Left lung (tissue), 10 donors: ENCODE measurements around the gene BBS9. TPM values are rescaled to one million over a fixed set of nuclear protein-coding genes. Genes with fewer than 3 reads are reported as not detected.

Experiments used
- ATAC-seq: fragments of 200-7000 bp; cut with Tn5 transposase; one replicate; pipeline ENCODE4 v1.9.1; 2020; ENCODE audit warnings: moderate library complexity
- DNase-seq, 4 donors: peaks; one replicate each; pipeline ENCODE4 v3.0.0-alpha.2; 2013 to 2020
- H3K27ac ChIP-seq, 2 donors: fragments of 200-600 bp; sonication (generic) in 1 of 2; one replicate each; pipeline versions ENCODE4 v1.5.0 to v1.8.0; 2020 to 2021
- H3K27me3 ChIP-seq, 2 donors: fragments of 200-600 bp; sonication (generic) in 1 of 2; one replicate each; pipeline versions ENCODE4 v1.5.0 to v1.8.0; 2020 to 2021
- H3K36me3 ChIP-seq, 2 donors: fragments of 200-600 bp; sonication (generic) in 1 of 2; one replicate each; pipeline versions ENCODE4 v1.5.0 to v1.8.0; 2020 to 2021
- H3K4me1 ChIP-seq, 2 donors: fragments of 200-600 bp; one replicate each; pipeline ENCODE4 v1.8.0; 2021
- H3K4me3 ChIP-seq, 2 donors: fragments of 200-600 bp; sonication (generic) in 1 of 2; one replicate each; pipeline versions ENCODE4 v1.5.0 to v1.8.0; 2020 to 2021; ENCODE audit warnings: mild to moderate bottlenecking in 1 of 2
- H3K9me3 ChIP-seq, 2 donors: fragments of 200-600 bp; sonication (generic) in 1 of 2; one replicate each; pipeline versions ENCODE4 v1.5.0 to v1.8.0; 2020 to 2021
- intact Hi-C, 2 donors: fragments of 100-400 bp; cut with DNase I; formaldehyde crosslinking; loops; one replicate each; pipeline versions ENCODE4 v1.11.2 to v1.14.2; 2022
- polyA plus RNA-seq, 6 donors: library from polyadenylated mRNA; unstranded; fragments of 120-200 nt; gene quantifications; one replicate each; pipeline ENCODE4 v1.2.1, GENCODE V29; 2013; ENCODE audit not compliant: insufficient read length in 6 of 6
- total RNA-seq, 2 donors: library from RNA; stranded (reverse); fragmentation: NEBNext Ultra II Directional; extraction: Animal tissue kit (Norgen Biotek cat#: 25700); gene quantifications; one replicate each; pipeline ENCODE4 v1.2.1, GENCODE V29; 2021
- TF ChIP-seq, protein P1 (sequence below), 2 donors: fragments of 200-600 bp; sonication (generic) in 1 of 2; IDR thresholded peaks; one replicate each; pipeline versions ENCODE4 v1.5.0 to v1.8.0; 2021; ENCODE audit warnings: antibody characterized with exemption in 2 of 2
- donor health status: DM: no; HTN: yes; CAD: no.
- donor health status: DM: no; HTN: no; CAD: no.

Gene BBS9
- total and polyA plus RNA-seq, 8 donors = 14.5 to 25.1 (median 19.1) TPM

DNA sequence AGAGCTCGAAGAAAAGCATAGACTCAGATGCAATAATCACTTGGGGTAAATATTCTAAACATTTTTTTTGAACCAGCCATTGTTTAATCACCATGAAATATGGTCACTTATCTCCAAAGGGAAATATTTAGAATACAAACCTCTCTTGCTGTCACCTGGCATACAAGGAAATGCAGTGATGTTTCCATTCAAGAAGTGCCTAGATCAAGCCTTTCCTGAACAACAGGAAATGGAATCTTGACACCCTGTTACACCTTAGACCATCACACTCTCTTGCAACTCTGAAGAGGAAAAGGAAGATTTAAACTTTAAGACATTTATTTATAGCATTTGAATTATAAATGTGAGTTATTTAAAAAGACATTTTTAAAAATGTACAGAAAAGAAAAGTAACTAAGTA is 512.9 kb downstream of the BBS9 start:
- DNase-seq = no peak
- H3K4me3 ChIP-seq = no peak overlapping the region
- no peaks in the 10 kb centered on the region for H3K9me3 ChIP-seq
- no peaks in the 10 kb centered on the region for H3K36me3 ChIP-seq
- TF ChIP-seq, protein P1, sequence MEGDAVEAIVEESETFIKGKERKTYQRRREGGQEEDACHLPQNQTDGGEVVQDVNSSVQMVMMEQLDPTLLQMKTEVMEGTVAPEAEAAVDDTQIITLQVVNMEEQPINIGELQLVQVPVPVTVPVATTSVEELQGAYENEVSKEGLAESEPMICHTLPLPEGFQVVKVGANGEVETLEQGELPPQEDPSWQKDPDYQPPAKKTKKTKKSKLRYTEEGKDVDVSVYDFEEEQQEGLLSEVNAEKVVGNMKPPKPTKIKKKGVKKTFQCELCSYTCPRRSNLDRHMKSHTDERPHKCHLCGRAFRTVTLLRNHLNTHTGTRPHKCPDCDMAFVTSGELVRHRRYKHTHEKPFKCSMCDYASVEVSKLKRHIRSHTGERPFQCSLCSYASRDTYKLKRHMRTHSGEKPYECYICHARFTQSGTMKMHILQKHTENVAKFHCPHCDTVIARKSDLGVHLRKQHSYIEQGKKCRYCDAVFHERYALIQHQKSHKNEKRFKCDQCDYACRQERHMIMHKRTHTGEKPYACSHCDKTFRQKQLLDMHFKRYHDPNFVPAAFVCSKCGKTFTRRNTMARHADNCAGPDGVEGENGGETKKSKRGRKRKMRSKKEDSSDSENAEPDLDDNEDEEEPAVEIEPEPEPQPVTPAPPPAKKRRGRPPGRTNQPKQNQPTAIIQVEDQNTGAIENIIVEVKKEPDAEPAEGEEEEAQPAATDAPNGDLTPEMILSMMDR (IDR thresholded peaks at IDR 0.05) = no peak
- H3K4me1 ChIP-seq = no peaks in the 10 kb centered on the region
- no peak for ATAC-seq
- H3K27ac ChIP-seq = no peak overlapping the region
- intact Hi-C loops = no loop called here
- no peaks in the 10 kb centered on the region for H3K27me3 ChIP-seq

DNA sequence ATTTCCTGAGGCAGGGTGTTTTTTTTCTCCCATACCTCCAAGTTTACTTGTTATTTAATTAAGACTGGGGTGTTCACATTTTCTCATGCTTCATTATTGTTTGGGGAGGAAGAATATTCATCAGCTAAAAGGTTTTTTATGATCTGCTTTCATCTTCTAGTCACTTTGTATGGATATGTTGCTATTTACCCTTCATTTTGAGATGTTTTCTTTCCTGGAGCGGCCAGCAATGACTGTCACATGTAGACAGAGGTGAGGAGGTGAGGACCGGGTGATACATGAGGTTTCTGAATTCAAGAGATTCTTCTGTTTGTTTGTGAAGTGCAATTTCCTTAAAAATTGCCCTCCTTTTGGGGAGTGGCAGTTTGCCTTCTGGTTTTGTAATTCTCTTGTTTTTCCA is 514.2 kb downstream of the BBS9 start:
- DNase-seq (no peak), ATAC-seq (no peak)
- TF ChIP-seq, protein P1 (IDR thresholded peaks at IDR 0.05) = no peak
- no peaks in the 10 kb centered on the region for H3K9me3 ChIP-seq
- intact Hi-C loops = no loop called here
- no peaks in the 10 kb centered on the region for H3K27me3 ChIP-seq
- H3K4me3 ChIP-seq = no peak overlapping the region
- no peaks in the 10 kb centered on the region for H3K4me1 ChIP-seq
- H3K36me3 ChIP-seq = no peaks in the 10 kb centered on the region
- H3K27ac ChIP-seq = no peak overlapping the region

DNA sequence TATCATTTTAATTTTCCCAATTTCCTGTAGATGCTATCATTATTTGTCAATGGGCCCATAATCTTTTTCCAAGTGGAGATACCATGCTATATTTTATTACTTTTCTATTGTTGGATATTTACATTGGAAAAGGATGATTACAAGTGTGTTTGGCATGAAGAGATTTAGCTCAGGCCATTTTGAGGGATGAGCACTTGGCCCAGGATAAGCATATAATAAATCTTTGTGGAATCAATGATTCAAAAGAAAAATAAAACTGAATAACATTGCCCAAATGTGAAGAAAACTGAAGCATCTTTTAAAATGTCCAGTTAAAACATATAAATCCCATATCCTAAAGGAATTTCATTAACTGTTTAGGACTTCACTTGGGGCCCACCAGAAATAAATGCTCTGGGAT is 515.1 kb downstream of the BBS9 start:
- no peaks in the 10 kb centered on the region for H3K4me1 ChIP-seq
- intact Hi-C loops = no loop called here
- H3K27ac ChIP-seq = no peak overlapping the region
- H3K36me3 ChIP-seq = no peaks in the 10 kb centered on the region
- ATAC-seq = no peak
- TF ChIP-seq, protein P1 (IDR thresholded peaks at IDR 0.05) = no peak
- DNase-seq = no peak
- H3K27me3 ChIP-seq = no peaks in the 10 kb centered on the region
- H3K4me3 ChIP-seq = no peak overlapping the region
- no peaks in the 10 kb centered on the region for H3K9me3 ChIP-seq

DNA sequence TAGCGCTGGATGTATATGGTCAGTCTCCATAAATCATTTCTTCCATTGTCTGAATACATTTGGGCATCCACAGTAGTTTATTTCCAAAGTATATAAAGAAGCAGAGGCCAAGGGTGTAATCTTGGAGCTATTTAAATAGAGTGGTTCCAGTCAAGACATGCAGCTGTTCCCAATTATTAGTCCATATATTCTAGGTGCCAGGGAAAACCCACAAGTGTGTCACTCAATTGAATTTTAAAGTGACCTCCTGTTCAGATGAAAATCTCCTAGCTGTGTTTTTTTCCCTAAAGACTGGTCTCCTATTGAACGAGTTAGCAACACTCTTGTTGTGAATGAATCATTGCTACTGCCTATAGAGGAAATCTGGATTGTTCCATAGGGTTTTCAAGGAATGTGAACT is 515.7 kb downstream of the BBS9 start:
- no peaks in the 10 kb centered on the region for H3K36me3 ChIP-seq
- ATAC-seq (no peak), DNase-seq (no peak)
- intact Hi-C loops = no loop called here
- no peak overlapping the region for H3K4me3 ChIP-seq
- TF ChIP-seq, protein P1 (IDR thresholded peaks at IDR 0.05) = no peak
- no peaks in the 10 kb centered on the region for H3K9me3 ChIP-seq
- no peaks in the 10 kb centered on the region for H3K4me1 ChIP-seq
- H3K27ac ChIP-seq = no peak overlapping the region
- H3K27me3 ChIP-seq = no peaks in the 10 kb centered on the region

DNA sequence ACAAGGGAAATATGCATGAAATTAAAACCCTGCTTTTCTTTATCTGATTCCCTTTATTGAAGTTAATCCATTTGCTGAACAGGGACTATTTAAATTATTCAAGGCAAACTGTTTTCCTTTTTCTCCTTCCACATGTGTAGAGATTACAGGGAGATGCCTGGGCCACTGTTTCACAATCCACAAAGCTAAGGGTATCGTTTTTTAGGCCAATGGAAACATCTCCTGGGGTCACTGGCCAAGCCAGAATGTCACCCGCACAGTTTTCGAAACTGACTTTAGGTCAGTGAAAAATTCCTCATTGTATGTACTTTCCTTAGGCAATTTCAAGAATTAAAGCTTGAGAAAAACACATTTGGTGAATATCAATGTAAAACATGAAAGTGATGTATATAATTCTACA is 516.8 kb downstream of the BBS9 start:
- no peaks in the 10 kb centered on the region for H3K9me3 ChIP-seq
- no peaks in the 10 kb centered on the region for H3K27me3 ChIP-seq
- DNase-seq (no peak), ATAC-seq (no peak)
- H3K4me3 ChIP-seq = no peak overlapping the region
- H3K27ac ChIP-seq = no peak overlapping the region
- intact Hi-C loops = no loop called here
- no peaks in the 10 kb centered on the region for H3K4me1 ChIP-seq
- TF ChIP-seq, protein P1 (IDR thresholded peaks at IDR 0.05) = no peak
- H3K36me3 ChIP-seq = no peaks in the 10 kb centered on the region
